ENCODE results near the gene DNAJB7.

DNA sequence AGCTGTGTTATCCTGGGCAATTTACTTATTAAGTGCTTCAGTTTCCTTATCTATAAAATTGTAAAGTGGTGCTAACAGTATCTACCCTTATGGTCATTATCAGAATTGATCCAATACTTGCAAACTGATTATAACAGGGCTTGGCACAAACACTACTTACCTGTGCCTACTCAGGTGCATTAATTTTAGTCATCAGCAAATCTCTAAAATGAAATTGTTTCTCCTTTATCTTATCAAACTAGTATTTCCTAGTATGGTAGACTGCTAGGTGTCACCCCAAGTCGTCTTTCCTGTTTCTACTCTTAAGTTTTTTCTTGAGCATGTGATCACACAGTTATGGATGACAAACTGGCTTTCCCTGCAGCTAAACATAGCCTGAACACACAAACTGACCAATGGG is 38.5 kb downstream of the DNAJB7 start:
- TF ChIP-seq, protein P1, sequence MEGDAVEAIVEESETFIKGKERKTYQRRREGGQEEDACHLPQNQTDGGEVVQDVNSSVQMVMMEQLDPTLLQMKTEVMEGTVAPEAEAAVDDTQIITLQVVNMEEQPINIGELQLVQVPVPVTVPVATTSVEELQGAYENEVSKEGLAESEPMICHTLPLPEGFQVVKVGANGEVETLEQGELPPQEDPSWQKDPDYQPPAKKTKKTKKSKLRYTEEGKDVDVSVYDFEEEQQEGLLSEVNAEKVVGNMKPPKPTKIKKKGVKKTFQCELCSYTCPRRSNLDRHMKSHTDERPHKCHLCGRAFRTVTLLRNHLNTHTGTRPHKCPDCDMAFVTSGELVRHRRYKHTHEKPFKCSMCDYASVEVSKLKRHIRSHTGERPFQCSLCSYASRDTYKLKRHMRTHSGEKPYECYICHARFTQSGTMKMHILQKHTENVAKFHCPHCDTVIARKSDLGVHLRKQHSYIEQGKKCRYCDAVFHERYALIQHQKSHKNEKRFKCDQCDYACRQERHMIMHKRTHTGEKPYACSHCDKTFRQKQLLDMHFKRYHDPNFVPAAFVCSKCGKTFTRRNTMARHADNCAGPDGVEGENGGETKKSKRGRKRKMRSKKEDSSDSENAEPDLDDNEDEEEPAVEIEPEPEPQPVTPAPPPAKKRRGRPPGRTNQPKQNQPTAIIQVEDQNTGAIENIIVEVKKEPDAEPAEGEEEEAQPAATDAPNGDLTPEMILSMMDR (IDR thresholded peaks at IDR 0.05; ENCODE audit: insufficient read depth, low read depth, low read length): no peak
- no peak for TF ChIP-seq EZH2 (IDR thresholded peaks at IDR 0.05; ENCODE audit: insufficient read depth, low read length)
